Liver (tissue), 9 donors: Measurements from ENCODE around the gene TJAP1. TPM values are rescaled to one million over a fixed set of nuclear protein-coding genes. Genes with fewer than 3 reads are reported as not detected.

ENCODE experiments used
- DNase-seq: peaks from one replicate; pipeline ENCODE4 v3.0.0-alpha.2; 2017; ENCODE audit warnings: low spot score
- H3K27ac ChIP-seq, 2 donors: one replicate each; pipeline ENCODE4 v1.7.0; 2013; ENCODE audit warnings: inconsistent platforms in 2 of 2, low read length in 2 of 2, control low read depth in 1 of 2, low read depth in 1 of 2, mild to moderate bottlenecking in 1 of 2
- H3K27me3 ChIP-seq, 4 donors: one replicate each; pipeline versions ENCODE4 v1.6.1 to v1.7.0; 2013; ENCODE audit warnings: low read length in 3 of 4, inconsistent platforms in 1 of 4, mild to moderate bottlenecking in 1 of 4, moderate library complexity in 1 of 4; ENCODE audit not compliant: control insufficient read depth in 4 of 4, insufficient read depth in 4 of 4
- H3K36me3 ChIP-seq, 4 donors: one replicate each; pipeline versions ENCODE4 v1.6.1 to v1.7.0; 2013; ENCODE audit warnings: low read length in 3 of 4, mild to moderate bottlenecking in 3 of 4, low read depth in 1 of 4, moderate library complexity in 1 of 4; ENCODE audit not compliant: control insufficient read depth in 4 of 4, insufficient read depth in 3 of 4
- H3K4me1 ChIP-seq, 4 donors: one replicate each; pipeline versions ENCODE4 v1.6.1 to v1.7.0; 2013; ENCODE audit warnings: low read length in 3 of 4, mild to moderate bottlenecking in 3 of 4, moderate library complexity in 1 of 4; ENCODE audit not compliant: control insufficient read depth in 4 of 4, insufficient read depth in 4 of 4
- H3K4me3 ChIP-seq, 3 donors: one replicate each; pipeline versions ENCODE4 v1.6.1 to v1.7.0; 2013; ENCODE audit warnings: low read length in 3 of 3, control low read depth in 1 of 3, low read depth in 1 of 3, mild to moderate bottlenecking in 1 of 3
- H3K9ac ChIP-seq, 2 donors: one replicate each; pipeline ENCODE4 v1.7.0; 2013; ENCODE audit warnings: low read length in 2 of 2, mild to moderate bottlenecking in 2 of 2, moderate library complexity in 2 of 2, control low read depth in 1 of 2, low read depth in 1 of 2
- H3K9me3 ChIP-seq, 4 donors: one replicate each; pipeline versions ENCODE4 v1.6.1 to v1.7.0; 2013; ENCODE audit warnings: low read length in 3 of 4; ENCODE audit not compliant: control insufficient read depth in 4 of 4
- EGR1 ChIP-seq, 2 donors: IDR thresholded peaks; 2 replicates each; pipeline ENCODE4 v1.6.1; 2016 to 2018; ENCODE audit warnings: antibody characterized with exemption in 2 of 2, low read depth in 2 of 2
- FOXA1 ChIP-seq: IDR thresholded peaks from 2 replicates; pipeline ENCODE4 v1.6.1; 2016; ENCODE audit warnings: antibody characterized with exemption
- FOXA2 ChIP-seq: IDR thresholded peaks from 2 replicates; pipeline ENCODE4 v1.6.1; 2016; ENCODE audit warnings: antibody characterized with exemption
- GABPA ChIP-seq, 2 donors: IDR thresholded peaks in 1 of 2; conservative IDR thresholded peaks in 1 of 2; 2 replicates each; pipeline ENCODE4 v1.6.1; 2016; ENCODE audit warnings: antibody characterized with exemption in 2 of 2, mild to moderate bottlenecking in 1 of 2, moderate library complexity in 1 of 2
- HNF4A ChIP-seq, 2 donors: conservative IDR thresholded peaks; 2 replicates each; pipeline ENCODE4 v1.6.1; 2016; ENCODE audit warnings: antibody characterized with exemption in 2 of 2, mild to moderate bottlenecking in 2 of 2
- HNF4G ChIP-seq: IDR thresholded peaks from 2 replicates; pipeline ENCODE4 v1.6.1; 2016; ENCODE audit warnings: antibody characterized with exemption
- JUND ChIP-seq, 2 donors: IDR thresholded peaks; 2 replicates each; pipeline ENCODE4 v1.6.1; 2016; ENCODE audit warnings: antibody characterized with exemption in 2 of 2
- NR2F2 ChIP-seq: IDR thresholded peaks from 2 replicates; pipeline ENCODE4 v1.6.1; 2016; ENCODE audit warnings: antibody characterized with exemption
- RAD21 ChIP-seq, 2 donors: IDR thresholded peaks; 2 replicates each; pipeline ENCODE4 v1.6.1; 2016; ENCODE audit warnings: antibody characterized with exemption in 2 of 2, mild to moderate bottlenecking in 2 of 2
- RXRA ChIP-seq, 2 donors: IDR thresholded peaks; 2 replicates each; pipeline ENCODE4 v1.6.1; 2017 to 2018; ENCODE audit warnings: antibody characterized with exemption in 2 of 2, mild to moderate bottlenecking in 1 of 2
- SP1 ChIP-seq: IDR thresholded peaks from 2 replicates; pipeline ENCODE4 v1.6.1; 2018; ENCODE audit warnings: antibody characterized with exemption, mild to moderate bottlenecking
- TAF1 ChIP-seq: conservative IDR thresholded peaks from 2 replicates; pipeline ENCODE4 v1.6.1; 2016; ENCODE audit warnings: antibody characterized with exemption, mild to moderate bottlenecking
- YY1 ChIP-seq: IDR thresholded peaks from 2 replicates; pipeline ENCODE4 v1.6.1; 2016; ENCODE audit warnings: antibody characterized with exemption, mild to moderate bottlenecking
- WGBS: extraction: QIAGEN DNeasy Blood & Tissue Kit; methylation state at CpG from one replicate; pipeline ENCODE4 v1.1.7; 2013; 5-methylcytosine and 5-hydroxymethylcytosine counted together
- polyA plus RNA-seq, 2 donors: library from polyadenylated mRNA; stranded (reverse) in 1 of 2; unstranded in 1 of 2; fragments of 200-250 nt in 1 of 2; fragments of >200 nt in 1 of 2; fragmentation: Nextera tagmentation in 1 of 2; extraction: Ambion mirVana in 1 of 2; gene quantifications; one replicate each; pipeline versions ENCODE4 v1.2.1 to v1.2.3, GENCODE V29; 2013 to 2015
- total RNA-seq, 2 donors: library from RNA; depleted of rRNA; stranded (reverse); fragments of >200 nt; gene quantifications; one replicate each; pipeline ENCODE4 v1.2.3, GENCODE V29; 2014
- TF ChIP-seq, protein P1 (sequence below): IDR thresholded peaks from 2 replicates; pipeline ENCODE4 v1.6.1; 2016; ENCODE audit warnings: antibody characterized with exemption
- TF ChIP-seq, protein P2 (sequence below): fragments of 150-350 bp; IDR thresholded peaks from 2 replicates; pipeline ENCODE4 v1.5.1; 2017; ENCODE audit warnings: improper control_type of control experiment, low read depth, low read length; ENCODE audit not compliant: missing input control
- TF ChIP-seq, protein P3 (sequence below): IDR thresholded peaks from 2 replicates; pipeline ENCODE4 v1.6.1; 2016; ENCODE audit warnings: antibody characterized with exemption
- TF ChIP-seq, protein P4 (sequence below): IDR thresholded peaks from 2 replicates; pipeline ENCODE4 v1.6.1; 2016; ENCODE audit warnings: antibody characterized with exemption
- TF ChIP-seq, protein P5 (sequence below): IDR thresholded peaks from 2 replicates; pipeline ENCODE4 v1.6.1; 2016; ENCODE audit warnings: antibody characterized with exemption, mild to moderate bottlenecking
- donor health status: healthy.
- donor health status: healthy.
- donor health status: healthy.
- donor health status: healthy.
- donor health status: healthy.

Gene TJAP1
- total and polyA plus RNA-seq, 4 donors = 6.9 to 10.3 (median 7.8) TPM

DNA sequence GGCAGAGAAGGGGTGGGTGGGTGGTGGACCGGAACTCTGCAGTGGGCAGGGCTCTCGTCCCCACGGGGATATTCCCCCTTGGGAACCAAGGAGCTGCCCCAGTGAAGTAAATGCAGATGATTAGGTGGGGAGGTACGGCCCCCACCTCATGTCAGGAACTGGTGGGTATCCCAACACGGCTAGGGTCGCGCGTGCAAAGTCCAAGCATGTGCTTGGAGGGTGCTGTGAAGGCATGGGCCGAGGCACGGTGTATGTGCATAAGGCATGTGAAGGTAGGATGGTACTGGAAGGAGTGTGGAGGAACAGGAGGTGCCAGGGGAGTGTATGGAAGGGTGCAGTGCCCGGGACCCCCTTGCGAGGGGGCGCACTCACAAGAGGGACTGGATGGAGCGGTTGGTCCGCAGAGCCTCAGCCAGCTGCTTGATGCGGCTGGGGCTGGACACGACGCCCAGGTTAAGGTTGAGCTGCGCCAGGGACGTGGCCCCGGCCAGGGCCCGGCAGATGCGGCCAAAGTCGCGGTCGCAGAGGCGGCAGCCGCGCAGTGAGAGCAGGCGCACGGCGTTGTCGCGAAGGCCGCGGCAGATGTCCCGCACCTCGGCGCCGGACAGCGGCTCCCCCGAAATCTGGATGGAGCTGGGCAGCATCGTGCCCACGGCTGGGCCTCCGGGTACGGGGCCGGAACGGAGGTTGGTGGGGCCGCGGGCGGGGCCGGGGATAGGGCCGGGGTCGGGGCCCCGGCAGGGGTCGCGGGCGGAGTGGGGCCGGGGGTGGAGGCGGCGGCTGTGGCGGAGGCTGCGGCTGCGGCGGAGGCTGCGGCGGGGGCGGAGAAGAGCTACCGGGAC, 32.0 kb downstream of the TJAP1 start:
- Histone ChIP-seq H3K36me3 (peaks cover 2 to 37% (median 17%) of the 10 kb centered on the region in 4 donors), H3K9ac (no peak overlapping the region), H3K4me3 (peak overlapping the region in 2 of 3 donors; percentile 54 to 71), H3K9me3 (no peaks in the 10 kb centered on the region), H3K27me3 (peaks cover 0 to 3% (median 0%) of the 10 kb centered on the region in 4 donors), H3K27ac (peak overlapping the region in 1 of 2 donors; percentile 35), H3K4me1 (peaks cover 5 to 11% (median 7%) of the 10 kb centered on the region in 4 donors)
- no peak for DNase-seq
- TF ChIP-seq, protein P1, sequence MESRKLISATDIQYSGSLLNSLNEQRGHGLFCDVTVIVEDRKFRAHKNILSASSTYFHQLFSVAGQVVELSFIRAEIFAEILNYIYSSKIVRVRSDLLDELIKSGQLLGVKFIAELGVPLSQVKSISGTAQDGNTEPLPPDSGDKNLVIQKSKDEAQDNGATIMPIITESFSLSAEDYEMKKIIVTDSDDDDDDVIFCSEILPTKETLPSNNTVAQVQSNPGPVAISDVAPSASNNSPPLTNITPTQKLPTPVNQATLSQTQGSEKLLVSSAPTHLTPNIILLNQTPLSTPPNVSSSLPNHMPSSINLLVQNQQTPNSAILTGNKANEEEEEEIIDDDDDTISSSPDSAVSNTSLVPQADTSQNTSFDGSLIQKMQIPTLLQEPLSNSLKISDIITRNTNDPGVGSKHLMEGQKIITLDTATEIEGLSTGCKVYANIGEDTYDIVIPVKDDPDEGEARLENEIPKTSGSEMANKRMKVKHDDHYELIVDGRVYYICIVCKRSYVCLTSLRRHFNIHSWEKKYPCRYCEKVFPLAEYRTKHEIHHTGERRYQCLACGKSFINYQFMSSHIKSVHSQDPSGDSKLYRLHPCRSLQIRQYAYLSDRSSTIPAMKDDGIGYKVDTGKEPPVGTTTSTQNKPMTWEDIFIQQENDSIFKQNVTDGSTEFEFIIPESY = no peak
- TF ChIP-seq, protein P2, sequence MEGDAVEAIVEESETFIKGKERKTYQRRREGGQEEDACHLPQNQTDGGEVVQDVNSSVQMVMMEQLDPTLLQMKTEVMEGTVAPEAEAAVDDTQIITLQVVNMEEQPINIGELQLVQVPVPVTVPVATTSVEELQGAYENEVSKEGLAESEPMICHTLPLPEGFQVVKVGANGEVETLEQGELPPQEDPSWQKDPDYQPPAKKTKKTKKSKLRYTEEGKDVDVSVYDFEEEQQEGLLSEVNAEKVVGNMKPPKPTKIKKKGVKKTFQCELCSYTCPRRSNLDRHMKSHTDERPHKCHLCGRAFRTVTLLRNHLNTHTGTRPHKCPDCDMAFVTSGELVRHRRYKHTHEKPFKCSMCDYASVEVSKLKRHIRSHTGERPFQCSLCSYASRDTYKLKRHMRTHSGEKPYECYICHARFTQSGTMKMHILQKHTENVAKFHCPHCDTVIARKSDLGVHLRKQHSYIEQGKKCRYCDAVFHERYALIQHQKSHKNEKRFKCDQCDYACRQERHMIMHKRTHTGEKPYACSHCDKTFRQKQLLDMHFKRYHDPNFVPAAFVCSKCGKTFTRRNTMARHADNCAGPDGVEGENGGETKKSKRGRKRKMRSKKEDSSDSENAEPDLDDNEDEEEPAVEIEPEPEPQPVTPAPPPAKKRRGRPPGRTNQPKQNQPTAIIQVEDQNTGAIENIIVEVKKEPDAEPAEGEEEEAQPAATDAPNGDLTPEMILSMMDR = no peak
- TF ChIP-seq RAD21 (IDR thresholded peaks at IDR 0.05) (no peak), EGR1 (IDR thresholded peaks at IDR 0.05; ENCODE audit: low read depth in 2 of 2) (no peak), HNF4A (conservative IDR thresholded peaks at IDR 0.05) (no peak), HNF4G (no peak), JUND (IDR thresholded peaks at IDR 0.05) (no peak), NR2F2 (no peak), TAF1 (no peak), FOXA2 (no peak), YY1 (no peak), FOXA1 (no peak), GABPA (IDR thresholded peaks at IDR 0.05 in 1 of 2, conservative IDR thresholded peaks at IDR 0.05 in 1 of 2) (no peak), RXRA (IDR thresholded peaks at IDR 0.05) (no peak), SP1 (no peak)
- TF ChIP-seq, protein P3, sequence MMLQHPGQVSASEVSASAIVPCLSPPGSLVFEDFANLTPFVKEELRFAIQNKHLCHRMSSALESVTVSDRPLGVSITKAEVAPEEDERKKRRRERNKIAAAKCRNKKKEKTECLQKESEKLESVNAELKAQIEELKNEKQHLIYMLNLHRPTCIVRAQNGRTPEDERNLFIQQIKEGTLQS = no peak
- TF ChIP-seq, protein P4, sequence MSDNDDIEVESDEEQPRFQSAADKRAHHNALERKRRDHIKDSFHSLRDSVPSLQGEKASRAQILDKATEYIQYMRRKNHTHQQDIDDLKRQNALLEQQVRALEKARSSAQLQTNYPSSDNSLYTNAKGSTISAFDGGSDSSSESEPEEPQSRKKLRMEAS = no peak
- TF ChIP-seq, protein P5, sequence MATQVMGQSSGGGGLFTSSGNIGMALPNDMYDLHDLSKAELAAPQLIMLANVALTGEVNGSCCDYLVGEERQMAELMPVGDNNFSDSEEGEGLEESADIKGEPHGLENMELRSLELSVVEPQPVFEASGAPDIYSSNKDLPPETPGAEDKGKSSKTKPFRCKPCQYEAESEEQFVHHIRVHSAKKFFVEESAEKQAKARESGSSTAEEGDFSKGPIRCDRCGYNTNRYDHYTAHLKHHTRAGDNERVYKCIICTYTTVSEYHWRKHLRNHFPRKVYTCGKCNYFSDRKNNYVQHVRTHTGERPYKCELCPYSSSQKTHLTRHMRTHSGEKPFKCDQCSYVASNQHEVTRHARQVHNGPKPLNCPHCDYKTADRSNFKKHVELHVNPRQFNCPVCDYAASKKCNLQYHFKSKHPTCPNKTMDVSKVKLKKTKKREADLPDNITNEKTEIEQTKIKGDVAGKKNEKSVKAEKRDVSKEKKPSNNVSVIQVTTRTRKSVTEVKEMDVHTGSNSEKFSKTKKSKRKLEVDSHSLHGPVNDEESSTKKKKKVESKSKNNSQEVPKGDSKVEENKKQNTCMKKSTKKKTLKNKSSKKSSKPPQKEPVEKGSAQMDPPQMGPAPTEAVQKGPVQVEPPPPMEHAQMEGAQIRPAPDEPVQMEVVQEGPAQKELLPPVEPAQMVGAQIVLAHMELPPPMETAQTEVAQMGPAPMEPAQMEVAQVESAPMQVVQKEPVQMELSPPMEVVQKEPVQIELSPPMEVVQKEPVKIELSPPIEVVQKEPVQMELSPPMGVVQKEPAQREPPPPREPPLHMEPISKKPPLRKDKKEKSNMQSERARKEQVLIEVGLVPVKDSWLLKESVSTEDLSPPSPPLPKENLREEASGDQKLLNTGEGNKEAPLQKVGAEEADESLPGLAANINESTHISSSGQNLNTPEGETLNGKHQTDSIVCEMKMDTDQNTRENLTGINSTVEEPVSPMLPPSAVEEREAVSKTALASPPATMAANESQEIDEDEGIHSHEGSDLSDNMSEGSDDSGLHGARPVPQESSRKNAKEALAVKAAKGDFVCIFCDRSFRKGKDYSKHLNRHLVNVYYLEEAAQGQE = no peak
- 9% methylated on average over 69 of the region's 69 CpGs for WGBS
